CD4-positive, alpha-beta T cell treated with Interleukin-12 subunit alpha and Interleukin-12 subunit beta, for 1 hour (primary cell): ENCODE measurements around the gene NOPCHAP1.
"Not testable (repeated sequence)": the region's sequence is repeated elsewhere in the genome, so short reads cannot be mapped to it uniquely, and the experiment has no call there.

Experiments
- DNase-seq: peaks from one replicate; pipeline ENCODE4 v3.0.0-alpha.2; 2020

NOPCHAP1 gene

DNA sequence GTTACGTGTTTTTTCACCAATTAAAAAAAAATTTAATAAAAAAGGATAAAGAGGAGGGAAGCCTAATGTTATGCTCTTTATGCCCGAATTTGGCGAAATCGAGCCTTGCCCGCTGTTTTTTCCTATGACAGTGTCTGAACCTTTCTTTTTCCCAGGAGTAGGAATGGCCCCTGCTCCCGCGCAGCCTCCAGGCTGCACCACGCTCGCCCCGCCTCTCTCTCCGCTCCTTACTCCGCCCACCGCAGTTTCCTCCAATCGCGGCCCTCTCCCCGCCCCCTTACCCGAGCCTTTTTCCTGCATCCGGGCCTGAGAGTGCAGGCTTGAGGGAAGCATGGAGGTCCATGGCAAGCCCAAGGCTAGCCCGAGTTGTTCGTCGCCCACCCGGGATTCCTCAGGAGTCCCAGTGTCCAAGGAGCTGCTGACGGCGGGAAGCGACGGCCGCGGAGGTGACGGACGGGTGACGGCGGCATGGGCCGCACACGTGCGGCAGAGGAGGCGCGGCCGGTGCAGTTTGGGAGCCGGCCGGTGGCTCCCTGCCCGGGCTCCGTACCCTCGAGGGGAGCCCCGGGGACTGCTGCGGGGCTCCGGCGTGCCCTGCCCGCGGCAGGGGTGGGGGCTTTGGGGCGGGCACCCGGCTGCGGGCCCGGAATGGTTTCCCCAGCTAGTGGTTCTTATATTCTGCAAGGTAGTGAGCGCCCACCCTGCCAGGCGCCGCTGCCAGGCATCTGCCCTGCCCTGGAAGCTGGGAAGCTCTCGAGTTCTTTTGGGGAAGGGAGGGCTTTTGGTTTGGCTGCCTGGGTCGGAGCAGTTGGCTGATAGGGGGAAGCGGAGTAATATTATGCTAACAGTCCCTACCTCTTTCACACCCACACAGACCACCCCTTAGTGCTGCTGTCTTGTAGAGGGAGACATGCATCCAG lies at the start of gene NOPCHAP1:
Gene NOPCHAP1 (plus strand): TSS at position 295 of the 920 bp plus-strand sequence. CDS start 37 bp downstream, at position 332.
- DNase-seq = peak; percentile 83

GRCh38 chr12:104938371-104938770 lies 47.7 kb upstream of the NOPCHAP1 start:
- DNase-seq = no peak

- DNase-seq = no peak
These were observed 47.0 kb upstream of the NOPCHAP1 start for GRCh38 chr12:104939089-104939488.

DNA sequence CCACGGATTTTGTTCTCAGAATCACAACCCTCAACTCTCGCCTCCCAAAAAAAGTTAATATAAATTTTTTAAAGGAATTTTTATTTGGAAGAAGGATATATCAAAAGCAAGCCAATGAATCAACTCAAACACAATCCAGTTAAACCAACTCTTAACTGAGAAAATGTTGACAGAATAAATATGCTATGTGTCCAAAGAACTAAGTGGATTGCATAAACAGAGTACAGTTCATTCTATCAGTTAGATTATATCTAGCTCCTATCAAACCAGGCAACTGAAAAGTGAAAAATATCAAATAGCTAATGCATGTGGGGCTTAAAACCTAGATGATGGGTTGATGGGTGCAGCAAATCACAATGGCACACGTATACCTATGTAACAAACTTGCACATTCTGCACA lies 44.7 kb upstream of the NOPCHAP1 start:
- no peak for DNase-seq

- no peak for DNase-seq
These were observed 44.0 kb upstream of the NOPCHAP1 start for GRCh38 chr12:104942075-104942474.

GRCh38 chr12:104943401-104943800 lies 42.7 kb upstream of the NOPCHAP1 start:
- DNase-seq = not testable (repeated sequence)

DNA sequence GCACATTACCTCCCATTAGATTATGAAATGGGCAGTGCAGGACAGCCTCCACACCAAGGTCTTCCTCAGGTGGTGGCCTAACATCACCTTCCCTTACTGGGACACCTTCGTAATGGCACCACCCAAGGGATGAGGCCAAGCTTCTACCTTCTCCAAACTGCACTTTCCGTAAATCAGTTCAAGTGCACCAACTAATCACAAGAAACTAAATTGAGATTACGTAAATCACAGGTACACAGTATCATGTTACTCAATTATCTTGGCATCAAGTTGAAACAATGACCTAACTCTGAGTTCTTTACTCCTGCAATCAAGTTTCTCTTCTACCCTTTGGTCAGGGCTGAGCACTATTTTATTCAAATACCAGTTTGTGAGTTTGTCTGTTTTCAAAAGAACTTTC lies 41.9 kb upstream of the NOPCHAP1 start:
- DNase-seq = no peak

- not testable (repeated sequence) for DNase-seq
These were observed 37.4 kb upstream of the NOPCHAP1 start for GRCh38 chr12:104948716-104949115.

- DNase-seq = no peak
These were observed 34.2 kb upstream of the NOPCHAP1 start for GRCh38 chr12:104951759-104952509.

GRCh38 chr12:104952816-104953215 lies 33.3 kb upstream of the NOPCHAP1 start:
- DNase-seq = no peak

GRCh38 chr12:104953323-104953722 lies 32.8 kb upstream of the NOPCHAP1 start:
- DNase-seq = no peak

- no peak for DNase-seq
These were observed 30.4 kb upstream of the NOPCHAP1 start for GRCh38 chr12:104955703-104956102.

DNA sequence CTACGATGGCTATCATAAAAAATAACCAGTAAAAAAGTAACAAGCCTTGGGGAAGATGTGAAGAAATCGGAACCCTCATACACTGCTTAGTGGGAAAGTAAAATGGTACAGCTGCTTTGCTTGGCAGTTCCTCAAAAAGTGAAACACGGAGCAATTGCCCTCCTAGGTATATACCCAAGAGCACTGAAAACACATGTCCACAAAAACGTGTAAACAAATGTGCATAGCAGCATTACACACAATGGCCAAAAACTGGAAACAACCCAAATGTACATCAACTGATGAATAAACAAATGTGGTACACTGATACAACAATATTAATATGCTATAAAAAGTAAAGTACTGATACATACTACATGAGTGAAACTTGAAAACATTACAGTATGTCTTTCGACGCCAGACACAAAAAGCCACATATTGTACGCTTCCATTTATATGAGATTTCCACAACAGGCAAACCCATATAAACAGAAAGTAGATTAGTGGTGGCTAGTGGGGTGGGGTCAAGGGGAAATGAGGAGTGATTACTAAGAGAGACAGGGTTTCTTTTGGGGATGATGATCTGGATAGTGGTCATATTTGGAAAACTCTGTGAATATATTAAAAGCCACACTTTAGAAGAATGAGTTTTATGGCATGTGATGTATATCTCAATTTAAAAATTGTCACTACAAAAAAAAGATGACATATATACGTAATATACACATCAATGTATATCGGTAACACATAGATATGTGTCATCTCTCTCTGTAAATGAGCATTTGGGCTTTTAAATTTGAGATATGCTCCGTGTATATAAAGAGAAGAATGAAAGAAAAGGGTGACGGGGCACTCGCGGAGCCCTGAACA lies 29.0 kb upstream of the NOPCHAP1 start:
- DNase-seq = no peak

DNA sequence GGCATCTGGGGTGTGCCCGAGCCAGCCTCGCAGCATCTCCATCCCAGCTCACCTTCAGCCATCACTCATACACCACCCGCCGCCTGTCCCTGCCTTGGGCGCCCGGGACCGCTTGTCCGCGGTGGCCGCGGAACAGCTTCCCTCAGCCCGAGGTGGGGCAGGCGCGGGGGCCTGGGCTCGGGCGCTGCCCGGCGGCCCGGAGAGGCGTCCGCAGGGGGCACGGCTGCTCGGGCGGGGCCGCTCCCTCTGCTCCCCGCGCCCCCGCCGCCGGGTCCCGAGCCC lies 28.5 kb upstream of the NOPCHAP1 start:
- DNase-seq = peak; percentile 34

GRCh38 chr12:104958001-104958804 lies 27.9 kb upstream of the NOPCHAP1 start, which contains the start of gene SLC41A2:
SLC41A2 (minus strand) TSS chr12:104958290; CDS start chr12:104928527, 29,763 bp downstream.
- DNase-seq = peak; percentile 83

DNA sequence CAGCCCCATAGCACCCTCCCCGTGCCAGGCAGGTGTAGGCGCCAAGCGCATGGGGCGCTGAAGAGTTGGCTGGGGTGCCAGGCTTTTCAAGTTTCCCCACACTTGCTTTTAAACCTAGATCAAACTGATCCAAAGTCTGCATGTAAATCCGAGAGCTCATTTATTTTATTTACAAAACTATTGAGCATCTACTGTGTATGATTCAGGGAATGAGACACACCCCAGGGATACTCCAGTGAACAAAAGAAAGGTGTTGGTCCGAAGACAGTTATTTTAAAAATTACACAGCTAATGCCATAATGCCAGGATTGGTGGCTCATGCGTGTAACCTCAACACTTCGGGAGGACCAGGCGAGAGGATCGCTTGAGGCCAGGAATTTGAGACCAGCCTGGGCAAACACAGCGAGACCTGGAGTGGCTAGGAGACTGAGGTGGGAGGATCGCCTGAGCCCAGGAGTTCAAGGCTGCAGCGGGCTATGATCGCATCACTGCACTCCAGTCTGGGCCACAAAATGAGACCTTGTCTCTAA lies 27.2 kb upstream of the NOPCHAP1 start:
- DNase-seq = no peak

DNA sequence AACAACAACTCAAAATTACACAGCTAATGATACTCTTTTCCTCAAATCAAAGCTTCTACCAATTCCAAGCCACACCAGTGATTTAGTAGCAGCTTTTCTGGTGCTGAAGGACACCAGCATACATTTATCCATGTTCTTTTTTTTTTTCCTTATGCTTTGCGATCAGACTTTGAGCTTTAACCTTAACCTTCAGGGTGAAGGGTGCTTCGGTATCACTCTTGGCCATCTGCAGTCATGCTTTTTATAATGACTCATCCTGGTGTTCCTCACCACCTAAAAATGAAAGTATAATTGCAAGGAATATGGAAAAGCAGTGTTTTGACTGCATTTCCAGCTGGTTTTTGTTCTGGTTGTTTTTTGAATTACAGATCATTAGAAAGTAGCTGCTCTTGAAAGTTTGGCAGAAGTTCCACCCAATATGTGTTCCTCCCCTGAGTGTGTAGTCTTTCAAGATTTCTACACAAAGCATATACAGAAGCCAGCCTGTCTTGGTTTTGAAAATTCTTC lies 26.7 kb upstream of the NOPCHAP1 start:
- DNase-seq = no peak

DNA sequence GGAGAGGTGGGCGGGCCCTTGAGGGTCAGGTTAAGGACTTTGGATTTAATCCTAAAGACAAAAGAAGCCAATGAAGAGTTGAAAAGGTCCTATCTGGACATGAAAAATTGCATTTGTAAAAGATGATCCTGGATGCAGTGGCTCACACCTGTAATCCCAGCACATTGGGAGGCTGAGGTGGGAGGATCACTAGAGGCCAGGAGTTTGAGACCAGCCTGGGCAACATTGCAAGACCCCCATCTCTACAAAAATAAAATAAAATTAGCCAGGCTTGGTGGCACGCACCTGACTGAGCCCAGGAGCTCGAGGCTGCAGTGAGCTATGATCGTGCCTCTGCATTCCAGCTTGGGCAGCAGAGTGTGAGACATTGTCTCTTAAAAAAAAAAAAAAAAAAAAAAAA lies 25.7 kb upstream of the NOPCHAP1 start:
- no peak for DNase-seq

- DNase-seq = no peak
These were observed 22.4 kb upstream of the NOPCHAP1 start for GRCh38 chr12:104963757-104964156.

DNA sequence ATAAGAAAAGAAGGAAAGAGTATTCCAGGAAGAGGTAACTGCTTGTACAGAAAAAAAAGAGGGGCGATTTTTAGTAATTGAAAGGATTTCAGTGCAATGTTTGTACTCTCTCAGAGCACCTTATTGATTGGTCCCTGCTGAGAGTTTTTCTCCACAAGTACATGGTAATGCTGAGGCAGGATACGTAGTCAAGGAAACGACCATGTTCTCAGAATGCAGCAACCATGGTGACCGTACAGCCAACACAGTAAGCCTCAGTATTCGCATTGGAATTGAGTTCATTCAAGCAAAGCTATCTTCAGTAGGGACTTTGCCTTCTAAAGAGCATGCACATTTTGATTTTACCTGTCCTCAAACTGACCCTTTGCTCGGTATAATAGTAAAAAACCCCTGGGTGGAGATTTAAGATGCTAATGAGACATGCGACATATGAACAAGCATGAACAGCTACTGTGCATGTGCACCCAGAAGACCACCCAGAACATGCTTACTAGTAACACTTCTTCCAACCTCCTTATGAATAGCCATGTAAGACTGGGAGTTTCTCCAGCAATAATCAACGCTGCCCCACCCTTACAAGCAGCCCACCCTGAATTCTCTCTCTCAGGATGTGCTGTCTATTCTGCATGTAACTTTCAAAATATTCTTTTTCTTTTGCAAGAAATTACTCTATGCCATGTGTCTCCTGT lies 21.8 kb upstream of the NOPCHAP1 start:
- no peak for DNase-seq

DNA sequence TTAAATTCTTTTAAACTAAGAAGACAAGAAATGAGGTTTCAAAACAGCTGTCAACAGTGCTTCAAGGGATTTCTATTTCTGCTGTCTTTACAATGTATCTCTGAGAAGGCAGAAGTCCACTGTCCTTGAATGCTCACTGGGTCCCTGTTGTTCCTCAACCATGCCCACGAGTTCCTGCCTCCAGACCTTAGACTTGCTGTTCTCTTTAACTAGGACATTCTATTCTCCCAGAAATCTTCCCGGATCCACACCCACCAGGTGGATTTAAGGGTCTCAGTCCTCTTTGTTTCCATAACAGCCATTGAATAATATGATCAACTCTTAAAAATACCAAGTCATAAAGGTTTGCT lies 21.3 kb upstream of the NOPCHAP1 start:
- no peak for DNase-seq
